NCI-H2227 treated with DMSO at 0.1 percent for 48 hours (cell line): ENCODE data around the gene CALR3.
"Not testable (repeated sequence)": the region's sequence is repeated elsewhere in the genome, so short reads cannot be mapped to it uniquely, and the experiment has no call there.

ENCODE experiments used
- DNase-seq: peaks from one replicate; lab custom pipeline; 2025; lab: John Stamatoyannopoulos, UW

The CALR3 gene

GRCh38 chr19:16524991-16525734 is 29.2 kb upstream of the CALR3 start:
- no peak for DNase-seq

GRCh38 chr19:16522559-16523377 is 26.8 kb upstream of the CALR3 start:
- DNase-seq: no peak

DNA sequence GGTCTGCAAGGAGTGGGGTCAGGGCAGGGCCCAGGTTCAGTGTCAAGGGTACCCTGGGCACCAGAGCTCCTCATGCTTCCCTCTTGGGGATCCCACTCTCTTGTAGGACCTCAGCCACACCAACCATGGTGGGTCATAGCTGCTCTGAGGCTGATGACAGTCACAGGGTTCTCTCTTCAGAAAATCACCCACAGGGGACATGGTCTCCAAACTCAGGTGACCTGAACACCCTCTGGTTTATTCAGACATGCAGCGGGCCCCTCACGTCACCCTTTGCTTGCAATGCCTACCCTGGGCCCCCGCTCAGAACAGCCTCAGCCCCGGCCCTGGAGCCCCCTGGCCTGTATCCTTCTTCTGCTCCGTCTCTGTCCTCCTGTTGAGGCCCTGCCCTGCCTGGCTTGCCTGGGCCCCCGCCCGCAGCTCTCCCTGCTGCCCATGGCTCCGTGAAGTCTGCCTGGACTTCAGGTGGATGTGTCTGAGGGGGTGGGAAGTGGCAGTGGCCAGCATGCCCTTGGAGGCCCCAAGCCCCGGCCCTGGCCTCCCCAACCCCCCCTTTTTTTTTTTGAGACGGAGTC is 25.8 kb upstream of the CALR3 start:
- no peak for DNase-seq

DNA sequence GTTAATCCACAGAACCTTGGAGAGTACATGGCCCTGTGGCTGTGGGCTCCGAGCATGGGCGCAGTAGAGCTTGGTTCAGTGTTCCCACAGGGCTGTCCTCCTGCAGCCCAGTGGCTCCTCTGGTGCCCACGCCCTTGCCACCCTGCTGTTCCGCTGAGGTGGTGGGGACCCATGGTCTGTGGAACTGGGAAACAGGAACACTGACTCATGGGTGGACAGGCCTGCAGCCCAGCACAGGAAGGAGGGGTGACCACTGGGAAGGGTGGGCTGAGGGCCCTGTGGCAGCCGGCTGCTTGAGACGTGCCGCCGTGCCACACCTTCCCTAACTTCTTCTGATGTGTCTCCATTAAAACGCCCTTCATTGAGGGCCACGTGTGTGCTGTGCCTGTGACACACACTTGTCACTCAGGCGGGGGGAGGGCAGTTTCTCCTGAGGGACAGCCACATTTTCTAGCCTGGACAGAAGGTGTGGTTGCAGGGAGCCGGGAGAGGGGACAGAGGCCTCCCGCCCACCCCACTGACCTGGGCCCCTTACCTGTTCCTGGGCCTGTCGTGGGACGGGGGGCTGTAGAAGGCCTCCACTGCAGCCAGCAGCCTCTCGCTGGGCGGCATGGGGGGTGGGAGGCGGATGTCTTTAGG is 25.1 kb upstream of the CALR3 start:
- no peak for DNase-seq

GRCh38 chr19:16520074-16520973 is 24.4 kb upstream of the CALR3 start:
- no peak for DNase-seq

DNA sequence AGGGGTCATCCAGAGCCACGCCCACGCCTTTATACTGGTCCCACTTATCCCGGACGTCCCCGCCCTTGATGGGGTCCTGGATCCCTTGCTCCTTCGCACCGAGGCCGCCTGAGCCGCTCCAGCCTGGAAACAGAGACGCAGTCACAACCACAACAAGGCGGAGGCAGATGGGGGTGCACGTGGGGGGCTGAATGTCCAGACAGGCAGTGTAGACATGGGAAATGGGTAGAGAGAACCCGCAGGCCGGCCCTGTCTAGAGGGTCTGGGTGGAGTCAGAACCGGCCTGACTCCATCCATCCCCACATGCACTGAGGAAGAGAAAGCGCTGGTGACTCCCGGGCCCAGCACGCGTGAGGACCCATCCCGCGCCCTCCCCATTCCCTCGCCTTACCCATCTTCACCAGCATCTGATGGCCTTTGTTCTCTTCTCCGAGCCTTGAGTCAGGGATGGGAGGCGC is 23.3 kb upstream of the CALR3 start:
- DNase-seq: no peak

- no peak for DNase-seq
Measured at GRCh38 chr19:16518483-16519229, 22.7 kb upstream of the CALR3 start.

DNA sequence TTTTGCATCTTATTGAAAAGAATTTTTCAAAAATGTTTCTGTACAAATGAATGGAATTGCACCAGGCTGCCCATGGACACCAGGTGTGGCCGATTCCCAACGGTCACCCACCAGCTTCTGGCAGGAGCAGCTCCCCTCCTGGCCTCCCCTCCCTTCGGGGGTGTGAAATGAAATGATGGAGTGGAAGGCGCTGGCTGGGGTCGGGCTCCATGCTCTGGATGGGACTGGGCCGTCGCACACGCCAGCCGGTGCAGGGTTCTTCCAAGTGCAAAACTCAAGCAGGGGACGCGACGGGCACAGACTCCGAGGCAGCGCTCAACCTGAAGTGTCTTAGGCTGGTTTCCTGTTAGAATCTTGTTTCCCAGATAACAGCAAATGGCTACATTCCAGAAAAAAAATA is 22.1 kb upstream of the CALR3 start:
- no peak for DNase-seq

GRCh38 chr19:16516923-16517610 is 21.1 kb upstream of the CALR3 start:
- no peak for DNase-seq

DNA sequence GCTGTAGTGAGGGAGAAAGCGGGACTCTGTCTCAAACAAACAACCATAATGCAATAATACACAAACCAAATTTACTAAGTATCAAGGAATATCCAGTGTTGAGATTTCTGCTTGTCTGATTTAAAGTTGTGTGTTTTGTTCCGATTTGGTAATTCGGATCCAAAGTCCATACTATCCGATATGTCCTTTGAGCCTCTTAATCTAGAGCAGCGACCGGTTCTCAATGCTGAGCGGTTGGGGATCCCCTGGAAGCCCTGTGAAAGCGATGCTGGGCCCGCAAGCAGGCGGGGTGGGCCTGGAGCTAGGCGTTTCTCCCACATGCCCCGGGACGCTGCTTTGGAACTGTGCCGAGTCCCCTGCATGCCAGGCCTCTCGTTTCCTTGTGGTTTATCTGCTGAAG is 20.4 kb upstream of the CALR3 start:
- DNase-seq: no peak

DNA sequence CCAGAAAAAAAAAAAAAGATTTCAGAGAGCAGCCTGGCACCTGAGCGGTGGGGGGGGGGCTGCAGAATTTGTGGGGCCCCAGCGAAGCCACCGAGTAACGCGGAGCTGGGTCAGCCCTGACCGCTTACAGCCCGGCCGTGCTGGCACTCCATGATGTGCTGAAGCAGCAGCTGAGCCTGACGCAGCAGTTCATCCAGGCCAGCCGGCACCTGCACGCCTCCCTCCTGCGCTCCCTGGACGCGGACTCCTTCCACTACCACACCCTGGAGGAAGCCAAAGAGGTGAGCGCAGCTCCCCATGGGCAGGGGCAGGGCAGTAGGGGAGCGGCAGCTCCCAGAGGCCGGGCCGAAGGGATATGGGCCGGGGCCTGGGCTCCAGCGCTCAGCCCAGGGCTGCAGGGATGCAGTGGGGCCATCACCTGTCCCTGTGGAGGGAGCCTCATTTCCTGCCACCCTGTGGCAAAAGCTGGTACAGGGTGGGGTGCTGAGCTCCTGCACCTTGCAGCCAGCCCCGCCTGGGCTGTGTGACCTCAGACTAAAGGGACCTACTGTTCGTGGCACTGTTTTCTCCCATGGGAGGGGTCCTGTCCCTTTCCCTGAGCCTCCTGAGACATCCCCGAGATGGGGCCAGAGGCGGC is 18.5 kb upstream of the CALR3 start:
- DNase-seq: no peak

GRCh38 chr19:16512611-16513010 is 16.6 kb upstream of the CALR3 start:
- DNase-seq: not testable (repeated sequence)

DNA sequence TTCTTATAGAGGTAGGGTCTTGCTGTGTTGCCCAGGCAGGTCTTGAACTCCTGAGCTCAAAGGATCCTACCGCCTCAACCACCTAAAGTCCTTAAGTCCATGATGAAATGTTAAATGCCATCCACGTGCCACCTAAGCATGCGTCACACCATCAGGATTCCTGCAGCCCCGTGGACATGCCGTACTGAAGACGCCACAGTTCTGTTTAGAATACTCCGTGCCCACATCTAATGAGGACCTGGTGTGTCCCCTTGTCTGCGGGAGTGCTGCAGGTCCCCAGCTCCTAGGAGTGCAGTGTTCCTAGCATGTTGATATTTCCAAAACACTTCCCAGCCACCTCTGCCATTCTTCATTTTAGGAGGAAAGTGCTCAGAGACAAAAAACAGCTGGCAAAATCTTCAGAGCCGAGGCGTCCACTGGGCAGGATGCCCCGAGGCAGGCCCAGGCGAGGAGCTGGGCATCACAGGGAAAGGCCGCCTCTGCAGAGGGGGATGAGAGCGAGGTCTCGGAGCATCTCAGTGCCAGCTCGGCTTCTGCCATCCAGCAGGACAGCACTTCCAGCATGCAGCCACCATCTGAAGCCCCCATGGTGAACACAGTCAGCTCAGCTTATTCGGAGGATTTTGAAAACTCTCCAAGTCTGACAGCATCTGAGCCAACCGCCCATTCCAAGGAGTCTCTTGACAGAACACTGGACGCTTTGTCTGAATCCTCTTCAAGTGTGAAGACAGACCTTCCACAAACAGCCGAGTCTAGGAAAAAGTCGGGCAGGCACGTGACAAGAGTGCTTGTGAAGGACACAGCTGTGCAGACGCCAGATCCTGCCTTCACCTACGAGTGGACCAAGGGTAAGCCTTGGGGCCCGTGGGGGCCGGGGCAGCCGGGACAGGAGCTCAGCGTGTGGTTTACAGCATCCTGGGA is 13.4 kb upstream of the CALR3 start:
- DNase-seq: no peak

GRCh38 chr19:16508546-16508945 is 12.6 kb upstream of the CALR3 start:
- DNase-seq: no peak

DNA sequence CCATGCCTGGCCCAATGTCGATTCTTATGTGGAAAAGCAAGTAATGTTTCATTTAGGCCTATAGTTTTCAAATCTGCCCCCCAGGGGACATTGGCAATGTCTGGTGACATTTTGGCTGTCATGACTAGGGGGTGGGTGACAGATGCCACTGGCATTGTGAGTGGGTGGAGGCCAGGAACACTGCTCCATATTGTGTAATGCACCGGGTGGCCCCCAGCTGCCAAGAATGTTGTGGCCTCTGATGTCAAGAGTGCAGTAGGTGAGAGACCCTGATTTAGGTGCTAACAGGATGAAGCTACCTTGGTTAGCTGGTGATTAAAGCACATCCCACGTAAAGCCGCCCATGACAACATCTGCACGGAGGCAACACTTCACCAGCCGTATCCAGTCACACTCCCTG is 11.0 kb upstream of the CALR3 start:
- no peak for DNase-seq

GRCh38 chr19:16506161-16506560 is 10.2 kb upstream of the CALR3 start:
- not testable (repeated sequence) for DNase-seq

DNA sequence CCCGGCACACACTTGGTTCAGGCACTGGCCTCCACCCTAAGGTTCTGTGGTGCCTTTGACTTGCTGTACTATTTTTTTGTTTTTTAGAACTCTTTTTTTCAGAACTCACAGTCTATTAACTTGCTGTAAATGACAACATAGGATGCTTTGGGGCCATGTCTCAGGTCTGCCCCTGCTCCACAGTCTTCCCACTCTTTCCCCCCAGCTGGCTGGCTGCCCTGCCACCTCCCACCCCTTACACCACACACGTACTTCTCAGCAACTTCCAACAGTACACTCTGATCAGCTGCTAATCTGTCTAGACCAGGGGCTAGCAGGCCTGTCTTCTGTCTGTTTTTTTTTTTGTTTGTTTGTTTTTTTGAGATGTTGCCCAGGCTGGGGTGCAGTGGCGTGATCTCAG is 8.3 kb upstream of the CALR3 start:
- DNase-seq: no peak

DNA sequence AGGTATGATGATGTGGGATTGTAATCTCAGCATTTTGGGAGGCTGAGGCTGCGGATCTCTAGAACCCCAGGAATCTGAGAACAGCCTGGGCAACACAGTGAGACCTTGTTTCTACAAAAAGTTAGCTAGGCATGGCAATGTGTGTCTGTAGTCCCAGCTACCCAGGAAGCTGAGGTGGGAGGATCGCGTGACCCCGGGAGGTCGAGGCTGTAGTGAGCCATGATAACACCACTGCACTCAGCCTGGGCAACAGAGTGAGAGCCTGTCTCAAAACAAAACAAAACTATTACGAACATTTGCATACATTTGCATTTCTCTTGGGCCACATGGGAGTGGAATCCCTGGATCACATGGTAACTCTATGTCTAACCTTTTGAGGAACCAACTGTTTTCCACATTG is 1.9 kb upstream of the CALR3 start:
- DNase-seq: no peak

GRCh38 chr19:16497042-16497441 is 1.1 kb upstream of the CALR3 start:
- no peak for DNase-seq
